A549 (cell line): ENCODE data around the gene LBHD1. TPM values are rescaled to one million over a fixed set of nuclear protein-coding genes. Genes with fewer than 3 reads are reported as not detected.
"Not testable (repeated sequence)": the region's sequence is repeated elsewhere in the genome, so short reads cannot be mapped to it uniquely, and the experiment has no call there.

Experiments
- ATAC-seq, 2 experiments: fragments of 200-7000 bp in 1 of 2; fragments of >200 bp in 1 of 2; cut with Nextera tagmentation in 1 of 2; cut with Tn5 transposase in 1 of 2; 3 replicates each; pipeline versions ENCODE4 v1.8.0 to v1.9.1; 2018 to 2020; ENCODE audit warnings: mild to moderate bottlenecking in 1 of 2, moderate library complexity in 1 of 2
- CTCF ChIA-PET: fragments of 300-600 bp; sonication (Branson Sonifier 250); formaldehyde crosslinking; extraction: SDS; loops from one replicate; lab custom pipeline; 2021; ENCODE audit warnings: antibody characterized with exemption, inconsistent platforms; lab: Yijun Ruan, JAX
- POLR2A ChIA-PET: fragments of 350-600 bp; formaldehyde crosslinking; extraction: SDS; loops from one replicate; lab custom pipeline; 2021; ENCODE audit warnings: antibody characterized with exemption, inconsistent platforms; lab: Yijun Ruan, JAX
- DNase-seq, 2 experiments: peaks; one replicate each; pipeline versions ENCODE4 v3.0.0 to v3.0.0-alpha.2; 2011 to 2016; ENCODE audit warnings: low read depth in 1 of 2, low spot score in 1 of 2
- FAIRE-seq: peaks from 2 replicates; lab custom pipeline; 2011; peaks lifted over from hg19 to GRCh38; lab: Jason Lieb, UNC
- H3K27ac ChIP-seq, 2 experiments: fragments of >200 bp; sonication (Bioruptor Twin); formaldehyde crosslinking; 3 replicates each; pipeline ENCODE4 v1.5.1; 2016 to 2017
- H3K4me1 ChIP-seq: fragments of >200 bp; sonication (Bioruptor Twin); formaldehyde crosslinking; 3 replicates; pipeline ENCODE4 v1.6.1; 2016
- H3K4me2 ChIP-seq: fragments of >200 bp; sonication (Bioruptor Twin); formaldehyde crosslinking; 3 replicates; pipeline ENCODE4 v1.6.1; 2016
- H3K4me3 ChIP-seq: fragments of >200 bp; sonication (Bioruptor Twin); formaldehyde crosslinking; 3 replicates; pipeline ENCODE4 v1.5.1; 2016
- H3K9me3 ChIP-seq: fragments of >200 bp; sonication (Bioruptor Twin); formaldehyde crosslinking; 3 replicates; pipeline ENCODE4 v1.6.1; 2016
- CBX2 ChIP-seq: fragments of 200-600 bp; sonication (generic); IDR thresholded peaks from 2 replicates; pipeline ENCODE4 v1.6.1; 2016; ENCODE audit warnings: low read depth, mild to moderate bottlenecking, borderline replicate concordance
- CHD2 ChIP-seq: fragments of 150-350 bp; IDR thresholded peaks from 2 replicates; pipeline ENCODE4 v1.6.1; 2014; ENCODE audit warnings: low read length; ENCODE audit not compliant: partially characterized antibody
- EHF ChIP-seq: fragments of 250-450 bp; sonication (Bioruptor Pico); IDR thresholded peaks from 2 replicates; pipeline ENCODE4 v1.5.0; 2020; ENCODE audit warnings: mild to moderate bottlenecking
- EP300 ChIP-seq, 2 experiments: fragments of >200 bp; sonication (Bioruptor Twin); formaldehyde crosslinking; IDR thresholded peaks; 2 replicates in 1 of 2; 3 replicates in 1 of 2; pipeline ENCODE4 v1.6.1; 2016 to 2017
- FOSB ChIP-seq: fragments of 250-450 bp; sonication (Bioruptor Pico); IDR thresholded peaks from 2 replicates; pipeline ENCODE4 v1.5.0; 2020; ENCODE audit warnings: mild to moderate bottlenecking, moderate library complexity
- FOXS1 ChIP-seq: fragments of 250-450 bp; sonication (Bioruptor Pico); IDR thresholded peaks from 2 replicates; pipeline ENCODE4 v1.5.0; 2020; ENCODE audit warnings: mild to moderate bottlenecking, moderate library complexity
- HDAC2 ChIP-seq: fragments of 200-600 bp; sonication (generic); IDR thresholded peaks from 2 replicates; pipeline ENCODE4 v1.6.1; 2016
- HEYL ChIP-seq: fragments of 250-450 bp; sonication (Bioruptor Pico); IDR thresholded peaks from 2 replicates; pipeline ENCODE4 v1.8.0; 2021; ENCODE audit warnings: mild to moderate bottlenecking, moderate library complexity
- HOXB13 ChIP-seq: fragments of 250-450 bp; sonication (Bioruptor Pico); IDR thresholded peaks from 2 replicates; pipeline ENCODE4 v1.5.0; 2020; ENCODE audit warnings: low read depth, mild to moderate bottlenecking, moderate library complexity
- HOXB5 ChIP-seq: fragments of 250-450 bp; sonication (Bioruptor Pico); IDR thresholded peaks from 2 replicates; pipeline ENCODE4 v1.5.0; 2020; ENCODE audit warnings: mild to moderate bottlenecking, moderate library complexity
- JUN ChIP-seq, 2 experiments: fragments of >200 bp; sonication (Bioruptor Twin); formaldehyde crosslinking; IDR thresholded peaks; 2 replicates in 1 of 2; 3 replicates in 1 of 2; pipeline ENCODE4 v1.6.1; 2016 to 2017
- MYC ChIP-seq: IDR thresholded peaks from 2 replicates; pipeline ENCODE4 v1.6.1; 2012; ENCODE audit warnings: mild to moderate bottlenecking, inconsistent platforms, low read length, improper control_type of control experiment, borderline replicate concordance
- NFE2L2 ChIP-seq: fragments of 150-350 bp; conservative IDR thresholded peaks from 2 replicates; pipeline ENCODE4 v1.6.1; 2014; ENCODE audit warnings: low read length
- NPAS2 ChIP-seq: fragments of 250-450 bp; sonication (Bioruptor Pico); IDR thresholded peaks from 2 replicates; pipeline ENCODE4 v1.8.0; 2022; ENCODE audit warnings: mild to moderate bottlenecking, moderate library complexity, borderline replicate concordance
- POLR2A ChIP-seq: IDR thresholded peaks from 2 replicates; pipeline ENCODE4 v1.6.1; 2012; ENCODE audit warnings: mild to moderate bottlenecking, low read length
- RARB ChIP-seq: fragments of 250-450 bp; sonication (Bioruptor Pico); IDR thresholded peaks from 2 replicates; pipeline ENCODE4 v1.8.0; 2021; ENCODE audit warnings: mild to moderate bottlenecking, moderate library complexity
- RFX5 ChIP-seq: fragments of 450-650 bp; IDR thresholded peaks from 2 replicates; pipeline ENCODE4 v1.7.1; 2014; ENCODE audit warnings: antibody characterized with exemption, mild to moderate bottlenecking, moderate library complexity
- TFCP2L1 ChIP-seq: fragments of 250-450 bp; sonication (Bioruptor Pico); IDR thresholded peaks from 2 replicates; pipeline ENCODE4 v1.5.0; 2021; ENCODE audit warnings: mild to moderate bottlenecking
- TP53 ChIP-seq: fragments of 250-450 bp; sonication (Bioruptor Pico); IDR thresholded peaks from 2 replicates; pipeline ENCODE4 v1.5.0; 2021; ENCODE audit warnings: mild to moderate bottlenecking, moderate library complexity
- ZFP36 ChIP-seq: fragments of 450-650 bp; IDR thresholded peaks from 2 replicates; pipeline ENCODE4 v1.6.1; 2014; ENCODE audit warnings: borderline replicate concordance; ENCODE audit not compliant: partially characterized antibody
- ZNF302 ChIP-seq: fragments of 250-450 bp; sonication (Bioruptor Pico); IDR thresholded peaks from 2 replicates; pipeline ENCODE4 v1.9.0; 2021; ENCODE audit warnings: inconsistent platforms, mild to moderate bottlenecking, moderate library complexity
- WGBS: methylation state at CpG from one replicate; pipeline ENCODE4 v1.1.6; 2017; ENCODE audit errors: missing lambda C conversion rate; 5-methylcytosine and 5-hydroxymethylcytosine counted together
- polyA plus RNA-seq, 4 experiments: library from polyadenylated mRNA; depleted of rRNA in 3 of 4; stranded (reverse); fragments of >200 nt; fragmentation: RNase III in 1 of 4; extraction: RNeasy Plus Mini Kit Qiagen cat#74134 plus additional on column Dnase treatment in 1 of 4; gene quantifications; 2 replicates in 3 of 4; 3 replicates in 1 of 4; pipeline ENCODE4 v1.2.3, GENCODE V29; 2011 to 2017
- TF ChIP-seq, protein P1 (sequence below): fragments of >200 bp; sonication (Bioruptor Twin); formaldehyde crosslinking; IDR thresholded peaks from 3 replicates; pipeline ENCODE4 v1.6.1; 2016
- TF ChIP-seq, protein P2 (sequence below): IDR thresholded peaks from 2 replicates; pipeline ENCODE4 v1.6.1; 2012
- TF ChIP-seq, protein P3 (sequence below): fragments of 150-350 bp; IDR thresholded peaks from 2 replicates; pipeline ENCODE4 v1.6.1; 2014; ENCODE audit warnings: low read depth, mild to moderate bottlenecking, low read length

LBHD1 gene
- polyA plus RNA-seq, 2 of the 4 experiments (the other 2 are of a cell fraction), result 4.1 to 6.8 TPM

DNA sequence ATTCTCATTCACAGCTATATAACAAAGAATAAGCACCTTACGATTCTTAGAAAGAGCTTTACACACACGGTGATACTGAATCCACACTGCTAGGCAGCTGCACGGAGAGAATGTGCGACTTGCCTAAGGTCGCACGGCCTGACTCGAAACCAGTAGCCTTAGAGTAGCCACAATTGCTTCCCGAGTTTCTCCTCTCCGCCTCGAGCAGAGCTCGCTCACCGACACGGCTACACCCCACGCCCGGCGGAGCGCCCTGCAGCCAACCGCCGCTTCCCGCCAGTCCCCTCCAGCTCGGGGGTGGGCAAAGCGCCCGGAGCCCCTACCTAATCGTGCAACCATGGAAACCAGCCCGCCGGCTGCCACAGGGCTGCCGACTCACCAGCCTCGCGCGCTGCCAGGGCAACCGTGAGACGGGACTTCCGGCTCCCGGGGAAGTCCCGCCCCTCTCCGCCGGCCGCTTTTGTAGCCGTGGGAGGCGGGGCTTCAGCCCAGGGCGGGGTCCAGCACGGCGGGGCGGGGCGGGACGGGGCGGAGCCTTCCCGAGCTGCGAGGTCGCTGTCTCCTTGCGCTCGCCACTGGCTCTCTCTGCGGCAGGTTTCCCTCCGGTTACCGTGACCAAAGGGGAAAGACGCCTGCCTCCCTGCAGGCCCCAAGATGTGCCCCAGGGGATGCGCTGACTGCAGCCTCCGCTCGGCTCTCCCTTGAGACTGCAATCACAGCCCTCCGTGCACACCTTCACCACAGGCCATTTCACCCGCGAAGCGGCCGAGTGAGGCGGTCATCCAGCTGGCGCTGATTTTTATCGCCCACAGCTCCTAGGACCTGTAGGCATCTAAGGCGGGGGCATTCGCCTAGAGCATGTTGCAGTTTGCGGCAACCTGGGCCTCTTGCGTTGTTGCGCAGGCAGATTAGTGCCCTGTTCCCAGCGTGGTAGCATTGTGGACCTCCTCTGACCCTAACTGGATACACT lies 34.1 kb upstream of the LBHD1 start (continued):
- TF ChIP-seq CHD2 (no peak), FOXS1 (no peak), MYC (0 out of 2 replicates have a peak, but pooled peaks have one; percentile 40), RARB (CRISPR knock-in tag) (no peak), TP53 (CRISPR knock-in tag) (peak; percentile 74; the same call in 1 of the 2 replicates), HEYL (CRISPR knock-in tag) (no peak), HOXB13 (CRISPR knock-in tag) (no peak)
- TF ChIP-seq, protein P1, sequence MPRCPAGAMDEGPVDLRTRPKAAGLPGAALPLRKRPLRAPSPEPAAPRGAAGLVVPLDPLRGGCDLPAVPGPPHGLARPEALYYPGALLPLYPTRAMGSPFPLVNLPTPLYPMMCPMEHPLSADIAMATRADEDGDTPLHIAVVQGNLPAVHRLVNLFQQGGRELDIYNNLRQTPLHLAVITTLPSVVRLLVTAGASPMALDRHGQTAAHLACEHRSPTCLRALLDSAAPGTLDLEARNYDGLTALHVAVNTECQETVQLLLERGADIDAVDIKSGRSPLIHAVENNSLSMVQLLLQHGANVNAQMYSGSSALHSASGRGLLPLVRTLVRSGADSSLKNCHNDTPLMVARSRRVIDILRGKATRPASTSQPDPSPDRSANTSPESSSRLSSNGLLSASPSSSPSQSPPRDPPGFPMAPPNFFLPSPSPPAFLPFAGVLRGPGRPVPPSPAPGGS, result 0 out of 3 replicates have a peak, but pooled peaks have one; percentile 42

DNA sequence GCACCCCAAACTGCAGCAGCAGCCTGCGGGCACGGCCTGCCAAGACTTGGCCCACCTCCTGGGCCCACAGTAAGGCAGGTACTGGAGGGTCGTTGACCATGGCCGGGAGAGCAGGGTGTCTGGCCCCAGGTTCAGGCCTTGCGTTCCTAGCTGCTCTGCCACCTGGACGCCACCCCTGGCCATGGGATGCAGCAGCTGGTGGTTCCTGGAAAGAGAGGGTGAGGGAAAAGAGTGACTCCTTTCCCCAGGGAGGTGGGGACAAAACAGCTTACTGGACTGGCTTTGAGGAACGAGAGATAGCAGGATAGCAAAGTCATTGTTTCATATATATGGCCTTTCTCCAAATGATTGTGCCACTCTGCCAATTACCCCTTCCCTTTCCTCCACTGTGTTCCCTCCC lies 33.3 kb upstream of the LBHD1 start:
- POLR2A ChIA-PET, result interaction anchor here (1.1 to 6.1 kb wide), 7 partner anchors 22 to 136 kb away, joined by 4 to 64 read pairs (median 7); partner anchors contain the start of genes C11orf98, CSKMT, HNRNPUL2 and LBHD1
- ATAC-seq (peak; percentile 2 to 9; a peak in 3 of 6 replicates), FAIRE-seq (no peak), DNase-seq (peak in 1 of 2 experiments; percentile 49)
- Histone ChIP-seq H3K27ac (peak overlapping the region; percentile 80 to 92), H3K4me1 (peaks cover 26% of the 10 kb centered on the region), H3K9me3 (no peaks in the 10 kb centered on the region), H3K4me3 (peak overlapping the region; percentile 69), H3K4me2 (peak overlapping the region; percentile 78)
- CTCF ChIA-PET, result interaction anchor here (0.7 to 5.3 kb wide), 10 partner anchors 11 to 317 kb away, joined by 3 to 39 read pairs (median 5); partner anchors contain the start of gene LRRN4CL
- WGBS, result 56% methylated on average over 6 of the region's 7 CpGs
- TF ChIP-seq POLR2A (no peak), NPAS2 (CRISPR knock-in tag) (no peak), ZNF302 (CRISPR knock-in tag) (no peak), JUN (IDR thresholded peaks at IDR 0.05) (no peak), TFCP2L1 (no peak), TP53 (CRISPR knock-in tag) (no peak), RFX5 (no peak), HDAC2 (no peak), NFE2L2 (no peak), CBX2 (no peak), HOXB5 (CRISPR knock-in tag) (no peak), EHF (CRISPR knock-in tag) (no peak), HEYL (CRISPR knock-in tag) (no peak), FOSB (CRISPR knock-in tag) (no peak), MYC (no peak), EP300 (IDR thresholded peaks at IDR 0.05) (no peak), ZFP36 (no peak)
- TF ChIP-seq, protein P2, sequence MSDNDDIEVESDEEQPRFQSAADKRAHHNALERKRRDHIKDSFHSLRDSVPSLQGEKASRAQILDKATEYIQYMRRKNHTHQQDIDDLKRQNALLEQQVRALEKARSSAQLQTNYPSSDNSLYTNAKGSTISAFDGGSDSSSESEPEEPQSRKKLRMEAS, result no peak
- TF ChIP-seq, protein P3, sequence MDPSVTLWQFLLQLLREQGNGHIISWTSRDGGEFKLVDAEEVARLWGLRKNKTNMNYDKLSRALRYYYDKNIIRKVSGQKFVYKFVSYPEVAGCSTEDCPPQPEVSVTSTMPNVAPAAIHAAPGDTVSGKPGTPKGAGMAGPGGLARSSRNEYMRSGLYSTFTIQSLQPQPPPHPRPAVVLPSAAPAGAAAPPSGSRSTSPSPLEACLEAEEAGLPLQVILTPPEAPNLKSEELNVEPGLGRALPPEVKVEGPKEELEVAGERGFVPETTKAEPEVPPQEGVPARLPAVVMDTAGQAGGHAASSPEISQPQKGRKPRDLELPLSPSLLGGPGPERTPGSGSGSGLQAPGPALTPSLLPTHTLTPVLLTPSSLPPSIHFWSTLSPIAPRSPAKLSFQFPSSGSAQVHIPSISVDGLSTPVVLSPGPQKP, result no peak
- TF ChIP-seq, protein P1, result no peak

DNA sequence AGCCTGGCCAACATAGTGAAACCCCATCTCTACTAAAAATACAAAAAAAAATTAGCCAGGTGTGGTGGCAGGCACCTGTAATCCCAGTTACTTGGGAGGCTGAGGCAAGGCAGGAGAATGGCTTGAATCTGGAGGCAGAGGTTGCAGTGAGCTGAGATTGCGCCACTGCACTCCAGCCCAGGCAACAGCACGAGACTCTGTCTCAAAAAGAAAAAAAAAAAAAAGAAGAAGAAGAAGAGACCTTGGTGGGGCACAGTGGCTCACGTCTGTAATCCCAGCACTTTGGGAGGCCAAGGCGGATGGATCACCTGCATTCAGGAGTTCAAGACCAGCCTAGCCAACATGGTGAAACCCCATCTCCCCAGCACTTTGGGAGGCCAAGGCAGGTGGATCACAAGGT lies 31.9 kb upstream of the LBHD1 start:
- H3K27ac ChIP-seq, ATAC-seq, H3K4me2 ChIP-seq, DNase-seq, H3K9me3 ChIP-seq, H3K4me3 ChIP-seq, FAIRE-seq: not testable (repeated sequence)
- 98% methylated on average over 4 of the region's 4 CpGs for WGBS
- peaks cover 18% of the 10 kb centered on the region for H3K4me1 ChIP-seq
- CTCF ChIA-PET, result interaction anchor here (1.1 to 4.5 kb wide), 6 partner anchors 10 to 66 kb away, joined by 3 to 39 read pairs (median 6); partner anchors contain the start of gene LRRN4CL
- POLR2A ChIA-PET, result interaction anchor here (1.1 kb wide), 1 partner anchor 32 kb away, joined by 3 read pairs; the partner anchor contains the start of gene LBHD1
